Measurements from ENCODE around the gene PLVAP. TPM values are rescaled to one million over a fixed set of nuclear protein-coding genes. Genes with fewer than 3 reads are reported as not detected.

Gene PLVAP
- total RNA-seq, 2 experiments from 2014 or later, result not detected

GRCh38 chr19:17319473-17320238, 57.5 kb downstream of the PLVAP start:
- no peaks in the 10 kb centered on the region for H3K9me3 Mint-ChIP-seq
- H3K4me1 Mint-ChIP-seq (ENCODE audit: low read depth), result peaks cover 6% of the 10 kb centered on the region
- no peak overlapping the region for H3K4me3 Mint-ChIP-seq
- H3K9me3 ChIP-seq (ENCODE audit: control insufficient read depth in 1 of 2, insufficient read depth in 1 of 2, low read length in 2 of 2), result no peaks in the 10 kb centered on the region
- ChIA-PET CTCF (no interaction called here), POLR2A (interaction anchor here (0.8 to 1.5 kb wide), 2 partner anchors 10 to 15 kb away, joined by 3 read pairs; partner anchors contain the start of genes ANO8 and DDA1)
- H3K27me3 Mint-ChIP-seq, result no peaks in the 10 kb centered on the region
- intact Hi-C loops (cut with DNase I, micrococcal nuclease), result no loop called here
- H3K27me3 ChIP-seq (ENCODE audit: control insufficient read depth in 1 of 2, insufficient read depth in 2 of 2, low read length in 2 of 2), result no peaks in the 10 kb centered on the region
- peaks cover 50% of the 10 kb centered on the region for H3K36me3 Mint-ChIP-seq (ENCODE audit: low read depth)
- no peak overlapping the region for H3K27ac Mint-ChIP-seq
- H3K27ac ChIP-seq (ENCODE audit: low read depth in 1 of 2, low read length in 2 of 2), result no peak overlapping the region
- H3K4me1 ChIP-seq (ENCODE audit: insufficient read depth, low read length), result peaks cover 14% of the 10 kb centered on the region
- H3K4me3 ChIP-seq (ENCODE audit: low read length), result no peak overlapping the region
- ATAC-seq (ENCODE audit: poor library complexity) (no peak), DNase-seq (peak in 1 of 14 experiments; percentile 13)
- no peak for TF ChIP-seq CTCF (IDR thresholded peaks at IDR 0.05)
- H3K36me3 ChIP-seq (ENCODE audit: insufficient read depth, low read length), result peaks cover 43% of the 10 kb centered on the region

DNA sequence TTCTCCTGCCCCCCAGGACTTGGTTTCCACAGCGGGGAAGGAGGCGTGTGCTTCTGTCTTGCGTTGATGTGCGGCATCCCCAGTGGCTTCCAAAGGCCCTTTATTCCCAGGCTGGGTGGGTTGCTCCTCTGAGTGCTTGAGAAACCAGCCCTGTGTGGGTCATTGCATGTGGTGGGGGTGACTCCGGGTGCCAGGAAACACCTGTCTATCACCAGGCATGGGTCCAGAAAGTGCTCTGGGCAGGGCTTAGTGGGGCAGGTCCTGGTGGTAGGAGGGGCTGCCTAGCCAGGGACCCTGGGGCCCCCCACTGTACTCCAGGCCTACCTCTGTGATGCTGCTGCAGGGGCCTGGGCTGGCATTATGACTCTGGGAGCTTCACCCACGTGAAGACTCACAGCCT, 58.2 kb downstream of the PLVAP start:
- peaks cover 56% of the 10 kb centered on the region for H3K36me3 Mint-ChIP-seq (ENCODE audit: low read depth)
- intact Hi-C loops (cut with DNase I, micrococcal nuclease), result no loop called here
- no peak overlapping the region for H3K4me3 Mint-ChIP-seq
- no peak for TF ChIP-seq CTCF (IDR thresholded peaks at IDR 0.05)
- no peaks in the 10 kb centered on the region for H3K9me3 ChIP-seq (ENCODE audit: control insufficient read depth in 1 of 2, insufficient read depth in 1 of 2, low read length in 2 of 2)
- H3K27me3 Mint-ChIP-seq, result no peaks in the 10 kb centered on the region
- ChIA-PET CTCF (no interaction called here), POLR2A (interaction anchor here (0.8 to 1.5 kb wide), 2 partner anchors 10 to 15 kb away, joined by 3 read pairs; partner anchors contain the start of genes ANO8 and DDA1)
- H3K27ac Mint-ChIP-seq, result no peak overlapping the region
- H3K36me3 ChIP-seq (ENCODE audit: insufficient read depth, low read length), result peaks cover 50% of the 10 kb centered on the region
- peaks cover 14% of the 10 kb centered on the region for H3K4me1 ChIP-seq (ENCODE audit: insufficient read depth, low read length)
- no peaks in the 10 kb centered on the region for H3K27me3 ChIP-seq (ENCODE audit: control insufficient read depth in 1 of 2, insufficient read depth in 2 of 2, low read length in 2 of 2)
- no peaks in the 10 kb centered on the region for H3K9me3 Mint-ChIP-seq
- peaks cover 6% of the 10 kb centered on the region for H3K4me1 Mint-ChIP-seq (ENCODE audit: low read depth)
- H3K4me3 ChIP-seq (ENCODE audit: low read length), result no peak overlapping the region
- ATAC-seq (ENCODE audit: poor library complexity) (no peak), DNase-seq (no peak)
- H3K27ac ChIP-seq (ENCODE audit: low read depth in 1 of 2, low read length in 2 of 2), result no peak overlapping the region

DNA sequence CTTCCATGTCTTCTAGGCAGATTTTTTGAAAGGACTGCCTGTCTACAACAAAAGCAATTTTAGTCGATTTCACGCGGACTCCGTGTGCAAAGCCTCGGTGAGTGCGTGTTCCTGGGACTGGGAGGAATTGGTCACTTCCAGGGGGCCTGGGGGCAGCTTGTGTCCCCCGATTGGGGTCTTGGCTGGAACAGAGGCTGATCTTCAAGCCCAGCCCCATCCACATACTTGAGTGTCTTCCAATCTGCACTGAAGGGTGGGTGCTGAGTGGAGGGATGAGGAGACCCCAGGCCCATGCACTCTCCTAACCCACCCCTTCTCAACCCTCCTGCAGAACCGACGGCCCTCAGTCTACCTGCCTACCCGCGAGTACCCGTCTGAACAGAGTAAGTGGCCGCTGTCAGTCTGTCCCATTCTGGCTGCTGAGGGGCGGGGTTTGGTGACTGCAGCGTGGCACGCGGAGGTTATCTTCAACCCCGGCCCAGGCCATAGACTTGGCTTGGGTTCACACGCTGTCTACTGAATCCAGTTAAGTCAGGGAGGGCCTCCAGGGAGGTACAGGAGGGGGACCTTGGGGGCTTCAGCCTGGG, 63.0 kb downstream of the PLVAP start:
- intact Hi-C loops (cut with DNase I, micrococcal nuclease), result no loop called here
- no peak for ATAC-seq (ENCODE audit: poor library complexity)
- H3K27me3 Mint-ChIP-seq, result no peaks in the 10 kb centered on the region
- ChIA-PET CTCF (no interaction called here), POLR2A (no interaction called here)
- peak overlapping the region; percentile 4 for H3K4me3 Mint-ChIP-seq
- TF ChIP-seq CTCF (IDR thresholded peaks at IDR 0.05), result no peak
- Histone ChIP-seq H3K27ac (ENCODE audit: low read depth in 1 of 2, low read length in 2 of 2) (no peak overlapping the region), H3K4me3 (ENCODE audit: low read length) (no peak overlapping the region), H3K27me3 (ENCODE audit: control insufficient read depth in 1 of 2, insufficient read depth in 2 of 2, low read length in 2 of 2) (no peaks in the 10 kb centered on the region), H3K4me1 (ENCODE audit: insufficient read depth, low read length) (peaks cover 43% of the 10 kb centered on the region), H3K36me3 (ENCODE audit: insufficient read depth, low read length) (peaks cover 43% of the 10 kb centered on the region), H3K9me3 (ENCODE audit: control insufficient read depth in 1 of 2, insufficient read depth in 1 of 2, low read length in 2 of 2) (no peaks in the 10 kb centered on the region)
- H3K36me3 Mint-ChIP-seq (ENCODE audit: low read depth), result peaks cover 55% of the 10 kb centered on the region
- H3K4me1 Mint-ChIP-seq (ENCODE audit: low read depth), result peaks cover 20% of the 10 kb centered on the region
- DNase-seq, result no peak
- no peaks in the 10 kb centered on the region for H3K9me3 Mint-ChIP-seq
- no peak overlapping the region for H3K27ac Mint-ChIP-seq
